HT-29 (cell line): ENCODE results near the gene SPTB. TPM values are rescaled to one million over a fixed set of nuclear protein-coding genes. Genes with fewer than 3 reads are reported as not detected.
A peak's percentile ranks its signal among the peaks of the same experiment; 100 is the strongest.

Source experiments
- DNase-seq: peaks from one replicate; pipeline ENCODE4 v3.0.0-alpha.2; 2015; ENCODE audit warnings: low spot score
- total RNA-seq: library from RNA; depleted of rRNA; stranded (reverse); fragments of >200 nt; shearing (Covaris generic); gene quantifications from 2 replicates; pipeline ENCODE4 v1.2.3, GENCODE V29; 2014

SPTB gene
- total RNA-seq, 1 experiment from 2014 or later: under 0.01 TPM

DNA sequence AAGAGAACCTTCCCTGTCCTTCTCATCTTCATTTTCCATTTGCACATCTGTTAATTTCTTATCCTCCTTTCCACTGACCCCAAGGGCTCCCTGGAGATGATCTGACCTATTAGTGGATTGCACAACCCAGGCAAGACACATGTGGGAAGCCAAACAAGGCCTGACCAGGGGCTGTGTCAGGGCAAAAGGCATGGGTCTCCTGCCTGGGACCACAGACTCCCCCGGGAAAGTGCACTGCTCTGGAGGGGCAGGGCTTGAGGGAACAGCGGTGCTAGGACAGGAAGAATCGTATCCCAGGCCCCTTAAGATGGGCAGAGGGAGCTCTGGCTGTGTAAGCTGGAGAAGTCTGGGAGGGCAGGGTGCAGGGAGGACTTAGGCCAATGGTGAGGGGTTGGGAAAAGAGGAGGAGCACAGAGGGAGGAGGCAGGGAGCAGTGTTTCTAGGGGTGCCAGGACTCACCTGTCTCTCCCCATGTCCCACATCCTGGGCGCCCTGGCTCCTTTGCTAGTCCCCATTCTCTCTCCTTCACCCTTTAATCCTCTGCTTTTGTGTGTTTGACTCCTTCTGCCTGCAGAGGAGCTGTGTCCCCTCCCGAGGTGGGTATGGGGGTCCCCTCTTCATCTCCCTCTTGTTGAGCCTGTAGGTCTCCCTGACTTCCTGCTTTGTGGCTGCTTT lies 150.2 kb downstream of the SPTB start:
- DNase-seq: no peak

DNA sequence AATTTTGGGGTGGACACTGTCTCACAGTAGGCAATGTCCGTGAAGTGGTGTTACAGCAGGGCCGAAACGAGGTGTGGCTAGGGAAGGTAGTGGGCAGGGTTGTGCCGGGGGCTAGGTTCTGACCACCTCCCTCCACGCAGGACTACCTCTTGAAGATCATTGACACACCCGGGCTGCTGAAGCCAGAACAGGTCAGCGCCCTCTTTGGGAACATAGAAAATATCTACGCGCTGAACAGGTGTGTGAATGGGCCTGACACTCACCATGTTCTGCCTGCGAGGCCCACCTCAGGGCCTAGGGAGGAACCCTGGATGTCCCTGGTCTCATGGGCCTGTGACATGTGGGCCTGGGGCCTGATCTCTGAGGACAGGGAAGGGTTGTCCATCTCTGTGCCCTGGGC lies 150.9 kb downstream of the SPTB start:
- no peak for DNase-seq

DNA sequence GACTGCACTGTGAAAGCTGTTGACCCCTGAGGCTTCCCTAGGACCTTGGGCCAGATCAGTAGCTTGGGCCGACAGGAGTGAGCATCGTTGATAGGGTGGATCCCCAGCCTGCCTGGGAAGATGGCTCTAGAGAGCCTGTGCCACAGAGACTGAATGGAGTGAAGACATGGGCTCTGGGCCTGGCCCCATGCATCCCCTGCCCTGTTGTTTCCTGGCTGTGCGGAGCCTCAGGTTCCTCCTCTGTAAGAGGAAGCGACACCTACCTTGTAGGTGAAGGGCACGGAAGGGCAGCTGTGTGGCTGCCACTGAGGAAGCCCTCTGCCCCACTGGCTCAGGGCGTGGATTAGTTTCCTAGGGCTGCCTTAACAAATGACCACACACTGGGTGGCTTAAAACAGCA lies 151.6 kb downstream of the SPTB start:
- DNase-seq: no peak

DNA sequence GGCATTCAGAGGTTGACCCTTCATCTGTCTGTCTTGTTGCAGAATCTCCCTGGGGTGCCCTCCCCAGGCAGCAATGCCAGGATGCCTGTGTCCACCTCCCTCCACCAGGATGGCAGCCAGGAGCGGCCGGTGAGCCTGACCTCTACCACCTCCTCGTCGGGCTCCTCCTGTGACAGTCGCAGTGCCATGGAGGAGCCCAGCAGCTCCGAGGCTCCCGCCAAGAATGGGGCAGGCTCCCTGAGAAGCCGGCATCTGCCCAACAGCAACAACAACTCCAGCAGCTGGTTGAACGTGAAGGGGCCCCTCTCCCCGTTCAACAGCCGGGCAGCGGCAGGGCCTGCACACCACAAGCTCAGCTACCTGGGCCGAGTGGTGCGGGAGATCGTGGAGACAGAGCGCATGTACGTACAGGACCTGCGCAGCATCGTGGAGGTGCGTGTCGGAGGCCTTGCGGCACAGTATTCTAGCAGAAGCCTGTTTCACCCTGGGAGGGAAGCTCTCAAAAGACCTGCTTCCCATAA lies 152.1 kb downstream of the SPTB start:
- no peak for DNase-seq

DNA sequence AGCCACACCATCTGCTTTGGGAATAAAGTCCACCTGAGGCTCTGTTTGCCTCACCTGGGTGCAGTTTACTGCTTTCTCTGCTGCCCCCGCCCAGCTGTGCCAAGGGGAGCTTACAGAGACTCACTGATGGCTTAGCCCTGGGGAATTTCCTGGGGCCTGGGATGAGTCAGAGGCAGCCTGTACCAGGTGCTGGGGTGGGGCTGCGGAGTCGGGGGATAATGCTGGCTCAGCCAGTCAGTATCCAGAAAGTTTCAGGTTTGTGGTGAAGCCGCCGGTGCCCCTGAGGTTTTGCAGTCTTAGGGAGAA lies 153.2 kb downstream of the SPTB start:
- peak; percentile 88 for DNase-seq

DNA sequence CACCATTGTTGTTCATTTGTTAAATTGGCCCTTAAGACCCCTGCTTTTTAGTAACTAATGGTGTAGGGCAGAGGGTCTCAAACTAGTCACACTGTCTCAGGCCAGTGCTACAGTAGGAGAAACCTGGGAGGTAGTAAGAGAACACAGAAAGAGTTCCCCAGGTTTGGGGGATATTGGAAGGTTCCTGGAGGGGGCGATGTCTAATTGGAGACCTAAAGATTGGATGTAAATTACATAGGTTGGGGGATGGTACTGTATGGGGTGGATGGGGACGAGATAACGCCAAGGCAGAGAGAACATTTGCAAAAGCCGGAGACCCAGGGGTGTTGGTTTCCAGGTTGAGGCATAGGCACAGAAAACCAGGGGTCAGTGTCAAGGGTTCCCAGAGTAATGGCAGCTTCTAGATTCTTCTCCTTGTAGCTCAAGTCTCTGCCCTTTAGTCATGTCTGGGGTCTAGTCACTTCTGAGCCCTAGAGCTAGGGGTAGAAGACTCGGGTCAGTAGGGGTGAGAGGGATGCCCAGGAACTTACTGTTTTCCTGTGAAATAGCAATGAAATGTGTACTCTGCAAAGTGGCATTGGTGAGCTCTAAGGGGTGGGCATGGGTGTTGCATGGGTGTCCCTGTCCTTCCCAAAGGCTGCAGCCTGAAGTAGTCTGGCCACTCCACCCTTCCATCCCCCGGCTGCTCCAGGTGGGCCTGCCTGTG lies 153.7 kb downstream of the SPTB start:
- DNase-seq: no peak

DNA sequence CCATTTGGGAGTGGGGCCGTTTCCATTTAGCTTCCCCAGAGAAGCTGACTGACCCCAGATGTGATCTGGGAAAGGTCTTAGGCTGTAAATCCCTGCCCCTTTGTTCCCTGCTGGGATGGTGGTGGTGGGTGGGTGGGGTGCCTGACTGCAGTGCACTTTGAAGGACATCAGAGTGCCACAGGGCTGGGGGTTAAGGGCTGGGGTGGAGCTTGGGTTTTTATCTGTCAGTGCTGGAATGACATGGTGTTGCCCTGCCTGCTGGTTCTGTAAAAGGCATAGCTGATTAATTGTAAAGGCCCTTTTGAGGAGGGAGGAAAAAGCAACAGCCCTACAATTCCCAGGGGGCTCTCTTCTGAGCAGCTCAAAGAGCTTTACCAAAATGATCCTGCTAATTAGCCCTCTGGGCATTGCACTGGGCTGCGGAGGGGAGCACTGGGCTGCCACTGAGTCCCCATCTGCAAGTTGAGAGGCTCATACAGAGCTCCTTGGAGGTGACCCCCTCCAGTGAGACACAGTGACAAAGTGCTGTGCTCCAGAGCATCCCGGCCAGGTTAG lies 154.4 kb downstream of the SPTB start:
- DNase-seq: no peak

DNA sequence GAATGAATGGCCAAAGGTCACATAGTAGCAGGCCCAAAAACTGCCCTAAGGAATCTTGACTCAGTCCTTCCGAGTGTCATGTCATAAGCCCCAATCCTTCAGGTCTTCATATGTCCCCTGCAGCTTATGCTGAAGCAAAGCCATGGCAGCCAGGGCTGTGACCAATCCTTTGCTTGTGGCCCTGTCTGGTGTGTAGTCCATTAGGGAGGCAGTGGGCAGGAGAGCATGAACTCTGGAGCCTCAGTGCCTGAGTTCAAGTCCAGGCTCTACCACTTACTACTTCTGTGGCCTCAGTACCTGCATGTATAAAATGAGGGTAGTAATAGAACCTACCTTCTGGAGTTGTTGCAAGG lies 155.2 kb downstream of the SPTB start:
- DNase-seq: no peak

DNA sequence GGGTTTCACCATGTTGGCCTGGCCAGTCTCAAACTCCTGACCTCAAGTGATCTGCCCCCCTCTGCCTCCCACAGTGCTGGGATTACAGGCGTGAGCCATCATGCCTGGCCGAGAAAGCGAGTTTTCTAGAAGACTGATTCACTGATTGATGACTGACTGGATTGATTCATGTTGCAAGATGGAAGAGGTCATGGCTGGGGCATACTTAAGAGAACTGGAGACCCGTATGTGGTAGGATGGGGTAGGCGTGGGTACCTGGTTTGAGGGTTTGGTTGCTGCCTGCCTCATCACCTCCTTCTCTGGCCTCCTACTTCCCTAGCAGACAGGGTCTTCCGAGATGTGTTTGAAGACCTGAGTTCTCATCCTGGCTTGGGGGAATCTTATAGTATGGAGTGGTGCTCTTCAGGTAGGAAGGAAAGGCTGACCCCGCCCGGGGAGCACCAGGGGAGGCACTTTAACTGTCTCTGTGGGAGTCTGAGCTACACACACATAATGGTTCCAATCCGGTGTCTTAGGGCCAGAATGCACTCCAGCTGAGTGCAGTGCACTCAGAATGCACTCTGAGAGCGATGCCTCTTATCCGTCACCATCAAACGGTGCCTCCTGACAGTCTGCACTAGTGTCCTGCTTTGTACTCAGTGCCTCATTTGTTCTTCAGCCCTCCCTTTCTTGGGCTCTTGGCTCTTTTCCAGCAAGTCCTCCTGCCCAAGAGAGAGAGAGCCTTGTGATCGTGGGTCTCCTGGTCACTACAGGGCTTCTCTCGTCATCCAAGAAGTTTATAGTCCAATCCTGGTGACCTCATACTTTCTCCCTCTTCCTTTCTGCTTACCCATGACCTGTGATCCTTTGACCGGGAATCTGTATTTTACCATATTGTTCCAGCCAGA lies 155.8 kb downstream of the SPTB start:
- DNase-seq: peak; percentile 33

DNA sequence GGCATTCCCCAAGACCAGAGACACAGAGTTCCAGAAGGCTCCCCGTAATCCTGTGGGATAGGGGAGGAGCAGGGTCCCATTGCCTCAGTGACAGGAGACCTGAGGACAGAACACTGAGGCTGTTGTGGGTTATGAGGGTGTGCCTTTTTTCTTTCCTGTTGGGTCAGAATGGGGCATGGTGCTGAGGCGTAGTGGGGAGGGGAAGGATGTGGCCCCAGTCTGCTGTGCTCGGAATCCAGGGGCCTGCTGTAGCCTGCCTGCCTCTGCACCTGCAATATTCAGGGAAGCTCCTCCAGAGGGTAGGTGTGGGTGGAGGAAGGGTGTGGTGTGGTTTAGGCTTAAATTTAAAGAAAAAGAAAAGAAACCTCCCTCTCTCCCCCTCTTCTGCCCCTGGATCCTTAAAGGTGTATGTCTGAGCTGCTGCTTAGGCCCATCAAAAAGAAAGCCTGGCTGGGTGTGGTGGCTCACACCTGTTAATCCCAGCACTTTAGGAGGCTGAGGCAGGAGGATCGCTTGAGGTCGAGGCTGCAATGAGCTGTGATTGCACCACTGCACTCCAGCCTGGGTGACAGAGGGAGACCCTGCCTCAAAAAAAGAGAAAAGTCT lies 156.8 kb downstream of the SPTB start:
- no peak for DNase-seq

DNA sequence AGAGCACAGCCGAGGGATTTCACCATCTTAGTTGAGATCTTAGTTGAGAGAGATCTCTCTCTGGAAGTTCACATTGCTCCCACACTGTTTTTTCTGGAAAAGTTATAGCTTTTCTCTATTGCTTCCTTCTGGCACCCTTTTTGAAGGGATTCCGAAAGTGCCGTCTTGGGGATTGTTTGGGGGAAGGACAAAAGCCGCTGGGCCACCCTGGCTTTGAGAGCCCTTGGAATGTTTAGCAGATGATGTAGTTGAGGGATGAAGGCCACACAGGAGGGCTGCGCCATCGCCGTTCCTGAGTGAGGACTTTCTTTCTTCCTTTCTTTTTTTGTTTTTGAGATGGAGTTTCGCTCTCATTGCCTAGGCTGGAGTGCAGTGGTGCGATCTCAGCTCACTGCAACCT lies 157.8 kb downstream of the SPTB start:
- DNase-seq: no peak

DNA sequence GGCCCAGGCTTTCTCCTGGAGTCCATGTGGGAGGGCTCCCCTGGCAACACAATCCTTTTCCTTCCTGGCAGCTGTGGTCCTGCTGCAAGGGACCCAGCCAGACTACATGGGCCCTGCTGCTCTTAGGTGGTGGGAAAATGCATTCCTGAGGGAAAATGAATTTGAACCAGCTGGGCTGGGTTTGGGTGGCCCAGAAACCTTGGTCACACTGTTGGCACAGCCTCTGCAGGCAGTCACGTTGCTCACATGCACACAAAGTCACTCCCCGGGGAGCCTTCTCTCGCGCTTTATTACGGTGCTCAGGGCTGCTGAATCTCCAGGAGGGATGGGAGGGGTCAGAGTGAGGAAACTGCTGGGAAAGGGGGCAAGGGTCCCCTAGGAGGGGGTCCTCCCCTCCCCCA lies 158.3 kb downstream of the SPTB start:
- no peak for DNase-seq

DNA sequence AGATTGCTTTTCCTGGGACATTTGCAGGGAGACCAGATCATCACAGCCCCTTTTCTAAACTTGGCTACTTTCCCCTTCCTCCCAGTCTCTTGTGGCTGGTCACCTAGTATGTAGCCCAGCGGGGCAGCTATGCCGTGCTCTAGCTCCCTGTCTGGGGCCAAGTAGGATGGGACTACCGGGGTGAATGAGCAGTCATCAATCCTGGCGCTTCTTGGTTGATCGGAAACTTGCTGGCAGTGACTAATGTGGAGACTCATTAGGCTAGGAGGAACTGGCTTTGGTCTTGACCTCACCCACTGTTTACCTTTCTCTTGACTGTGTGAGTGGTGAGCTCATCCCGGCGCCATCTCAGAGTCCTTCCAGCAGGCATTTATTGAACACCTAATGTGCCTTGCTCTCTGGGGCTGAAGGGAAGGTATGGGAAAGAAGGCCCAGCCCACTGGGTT lies 159.6 kb downstream of the SPTB start:
- DNase-seq: peak; percentile 82

DNA sequence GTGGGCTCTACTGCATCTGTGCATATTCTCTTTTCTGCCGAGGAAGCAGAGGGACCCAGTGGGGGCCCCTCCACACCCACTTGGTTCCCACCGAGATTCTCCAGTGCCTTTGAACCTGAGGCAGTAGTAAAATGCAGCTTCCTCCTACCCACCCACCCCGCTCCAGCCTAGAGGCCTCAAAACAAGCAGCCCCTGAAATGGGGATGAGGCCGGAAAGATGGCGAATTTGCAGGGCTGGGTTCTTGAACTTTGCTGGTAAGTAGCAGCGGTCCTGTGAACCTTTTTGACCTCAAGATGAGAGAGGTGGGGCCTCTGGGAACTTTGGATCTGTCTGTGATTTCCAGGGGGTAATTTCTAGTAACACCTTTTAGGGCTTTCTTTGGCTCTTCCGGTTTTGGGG lies 160.1 kb downstream of the SPTB start:
- DNase-seq: no peak

DNA sequence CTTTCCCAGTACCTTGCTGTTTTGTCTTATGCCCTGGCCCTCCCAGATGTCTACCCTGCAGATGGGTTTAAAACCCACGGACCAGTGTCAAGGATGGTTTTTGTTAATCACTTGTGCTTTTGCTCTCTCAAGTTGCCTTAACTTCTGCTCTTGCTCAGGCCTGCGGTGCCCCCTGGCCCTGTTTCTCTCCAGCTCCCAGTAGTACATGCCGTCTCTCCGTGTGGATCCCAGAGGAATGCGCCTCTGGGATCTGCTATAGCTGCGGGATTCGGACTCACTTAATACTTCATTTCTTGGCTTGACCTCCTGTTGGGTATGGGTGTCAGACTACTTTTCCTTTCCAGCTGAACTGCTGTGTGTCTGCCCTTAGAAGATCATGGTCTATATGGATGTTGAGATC lies 160.9 kb downstream of the SPTB start:
- no peak for DNase-seq

DNA sequence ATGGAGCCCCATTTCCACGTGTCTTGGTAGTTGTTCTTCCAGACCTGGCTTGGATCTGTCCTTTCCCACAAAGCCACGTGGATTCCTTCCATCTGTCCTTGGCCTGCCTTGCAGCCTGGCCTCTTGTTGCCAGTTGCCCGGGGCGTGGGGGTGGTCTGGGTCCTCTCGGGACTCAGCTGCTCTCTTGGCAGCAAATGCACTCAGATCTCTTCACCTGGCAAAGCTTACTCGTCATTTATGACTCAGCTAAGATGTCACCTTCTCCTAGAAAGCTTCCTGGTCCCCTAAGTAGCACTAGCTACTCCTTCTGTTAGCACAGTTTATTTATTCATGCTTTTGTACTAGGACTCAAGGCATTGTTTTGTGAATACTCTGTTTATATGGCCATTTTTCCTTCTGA lies 161.8 kb downstream of the SPTB start:
- DNase-seq: no peak

DNA sequence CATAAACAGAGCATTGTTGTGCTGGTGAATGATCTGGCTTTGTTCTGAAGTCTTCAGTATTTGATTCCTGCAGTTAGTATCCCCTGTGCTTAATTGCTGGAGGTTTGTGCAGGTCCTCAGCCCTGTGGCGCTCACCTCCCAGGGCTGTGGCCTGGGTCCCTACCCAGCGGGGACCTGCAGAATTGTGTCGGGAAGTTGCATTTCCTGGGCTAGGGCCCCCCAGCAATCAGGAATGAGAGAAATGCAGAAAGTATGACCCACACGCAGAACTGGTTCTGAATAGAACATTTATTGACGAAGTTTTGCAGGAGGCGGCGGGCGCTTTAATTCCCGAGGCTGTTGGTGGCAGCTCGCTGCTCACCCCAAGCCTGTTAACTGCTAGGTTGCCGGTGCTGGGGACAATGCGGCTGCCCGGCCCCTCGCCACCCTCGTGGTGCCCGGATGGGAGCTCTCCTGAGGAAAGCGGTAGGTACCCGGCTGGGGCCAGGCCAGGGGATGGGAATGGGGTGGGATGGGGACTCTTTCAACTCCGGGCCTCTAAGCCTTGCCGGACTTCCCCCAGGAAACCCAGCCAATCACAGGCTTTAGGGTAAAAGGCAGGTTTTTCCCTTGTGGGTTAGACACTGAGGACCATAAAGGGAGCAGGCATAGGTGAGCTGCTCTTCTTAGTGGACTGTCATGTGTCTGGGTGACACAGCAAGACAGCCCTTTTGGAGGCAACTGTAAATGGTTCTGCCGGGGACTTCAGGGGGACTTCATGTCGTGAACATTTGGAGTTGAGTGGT lies 163.9 kb downstream of the SPTB start:
- DNase-seq: peak; percentile 50

DNA sequence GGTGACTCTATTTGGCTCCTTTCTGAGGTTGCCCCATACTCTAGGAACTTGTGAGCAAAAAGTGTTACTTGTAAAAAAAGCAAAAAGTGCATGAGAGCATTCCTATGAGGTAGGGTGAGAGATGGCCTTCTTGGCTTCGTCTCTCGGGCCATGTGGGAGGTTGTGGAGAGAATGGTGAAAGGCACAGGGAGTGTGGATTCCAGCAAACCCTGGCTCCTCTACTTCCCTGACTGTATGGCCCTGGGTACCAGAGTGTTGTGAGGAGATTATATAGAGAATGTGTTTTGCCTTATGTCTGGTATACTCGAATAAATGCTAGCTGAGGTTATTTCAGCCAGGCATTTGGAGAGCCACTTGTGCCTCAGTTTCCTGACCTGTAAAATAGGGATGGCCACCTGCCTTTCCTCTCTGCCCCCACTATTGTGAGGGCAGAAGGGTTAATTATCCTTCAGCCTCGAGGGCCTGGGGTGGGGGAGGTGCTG lies 164.5 kb downstream of the SPTB start:
- DNase-seq: no peak

DNA sequence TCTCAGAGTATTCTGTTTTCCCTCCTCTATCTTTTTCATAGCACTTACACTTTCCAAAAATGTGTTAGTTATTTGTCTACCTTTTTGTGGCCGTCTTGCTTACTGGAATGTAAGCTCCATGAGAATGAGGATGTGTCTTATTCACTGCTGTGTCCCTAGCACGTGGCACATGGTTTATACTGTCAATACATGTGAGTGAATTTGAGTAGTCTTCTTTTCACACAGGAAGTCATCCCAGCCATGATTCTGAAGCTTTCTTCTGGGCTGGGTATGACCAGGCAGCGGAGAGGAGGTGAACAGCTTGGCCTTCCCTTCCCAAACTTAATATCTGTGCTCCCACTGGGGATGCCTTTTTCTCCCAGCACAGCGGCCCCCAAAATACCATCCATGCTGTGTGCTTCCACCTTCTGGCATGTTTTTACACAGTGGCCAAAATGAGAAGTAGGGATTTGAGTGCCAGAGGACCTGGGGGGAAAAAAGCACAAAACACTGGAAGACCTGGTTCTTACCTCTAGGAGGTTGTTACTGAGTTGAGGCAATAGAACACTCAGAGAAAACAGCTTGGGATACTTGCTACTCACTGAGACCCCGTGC lies 165.2 kb downstream of the SPTB start:
- DNase-seq: no peak

DNA sequence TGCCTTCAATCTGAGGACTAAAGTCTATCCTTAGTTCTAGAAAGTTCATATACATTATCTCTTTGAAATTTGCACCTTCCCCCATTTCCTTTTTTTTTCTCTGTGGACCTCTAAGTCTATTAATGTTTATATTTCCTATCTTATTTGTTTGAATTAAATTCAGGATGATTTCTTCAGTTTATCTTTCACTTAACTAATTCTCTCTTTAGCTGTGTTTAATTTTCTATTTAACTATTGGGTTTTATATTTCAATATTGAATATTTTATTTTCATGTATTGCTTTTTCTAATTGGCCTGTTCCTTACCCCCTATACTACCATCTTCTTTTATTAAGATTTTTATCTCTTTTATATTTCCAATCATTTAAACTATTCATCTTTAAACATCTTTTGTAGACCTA lies 166.0 kb downstream of the SPTB start:
- no peak for DNase-seq
